Measurements from ENCODE around the gene MPRIP.
"Not testable (repeated sequence)": the region's sequence is repeated elsewhere in the genome, so short reads cannot be mapped to it uniquely, and the experiment has no call there.

The MPRIP gene

DNA sequence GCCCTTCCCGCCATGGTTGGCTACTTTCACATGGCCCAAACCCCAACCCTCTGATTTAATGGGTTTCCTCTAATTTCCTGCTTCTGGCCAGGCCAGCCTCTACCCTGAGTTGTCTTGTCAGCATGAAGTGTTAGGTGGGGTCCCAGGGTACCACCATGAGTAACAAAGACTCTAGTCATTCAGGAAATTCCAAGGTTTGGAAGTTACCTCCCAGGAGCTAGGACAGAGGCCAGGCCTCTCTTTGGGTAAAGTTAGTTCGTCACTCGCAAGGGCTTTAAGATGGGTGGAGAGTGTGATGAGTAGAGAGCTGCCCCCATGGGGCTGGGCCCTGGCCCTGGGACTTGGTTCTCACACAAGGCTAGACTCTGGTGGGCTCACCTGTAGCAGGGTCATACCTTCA lies 109.3 kb downstream of the MPRIP start:
- peak; percentile 43 to 68 (median 66) for DNase-seq

DNA sequence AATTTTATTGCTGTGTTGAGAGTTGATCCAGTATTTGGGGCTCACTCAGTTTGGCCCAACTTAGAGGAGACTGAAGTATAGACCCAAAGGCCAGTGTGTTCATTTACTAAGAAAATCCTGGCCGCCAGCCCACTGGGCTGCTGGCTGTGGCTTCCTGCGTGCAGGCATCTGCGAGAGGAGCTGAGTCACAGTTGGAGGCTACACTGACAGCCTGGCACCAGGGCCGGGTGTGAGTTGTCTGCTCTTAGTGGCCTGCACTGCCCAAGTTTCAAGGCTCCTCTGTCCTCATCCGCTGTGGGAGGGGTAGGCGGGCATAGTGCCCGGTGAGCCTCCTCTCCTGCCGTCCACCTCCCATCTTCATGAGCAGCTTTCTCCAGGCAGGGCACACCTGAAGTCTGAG lies 109.7 kb downstream of the MPRIP start:
- DNase-seq: peak; percentile 85 to 86 (median 86)

DNA sequence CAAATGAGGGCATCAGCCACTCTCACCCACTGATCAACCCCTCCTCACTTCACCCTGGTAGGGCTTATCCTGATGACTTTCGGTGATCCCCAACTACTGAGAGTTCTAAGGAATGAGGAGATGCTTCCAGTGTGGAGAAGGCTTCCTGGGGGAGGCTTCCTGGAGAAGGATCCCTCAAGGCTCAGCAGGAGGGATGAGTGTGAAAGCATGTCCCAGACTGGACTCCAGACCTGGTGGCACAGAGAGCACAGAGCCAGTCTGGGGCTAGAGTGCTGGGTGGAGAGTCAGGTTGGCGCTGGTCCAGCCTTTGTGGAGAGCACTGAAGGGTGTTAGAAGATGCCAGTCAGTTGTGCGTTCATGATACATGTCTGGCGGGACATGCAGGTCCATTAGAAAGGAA lies 110.1 kb downstream of the MPRIP start:
- no peak for DNase-seq

DNA sequence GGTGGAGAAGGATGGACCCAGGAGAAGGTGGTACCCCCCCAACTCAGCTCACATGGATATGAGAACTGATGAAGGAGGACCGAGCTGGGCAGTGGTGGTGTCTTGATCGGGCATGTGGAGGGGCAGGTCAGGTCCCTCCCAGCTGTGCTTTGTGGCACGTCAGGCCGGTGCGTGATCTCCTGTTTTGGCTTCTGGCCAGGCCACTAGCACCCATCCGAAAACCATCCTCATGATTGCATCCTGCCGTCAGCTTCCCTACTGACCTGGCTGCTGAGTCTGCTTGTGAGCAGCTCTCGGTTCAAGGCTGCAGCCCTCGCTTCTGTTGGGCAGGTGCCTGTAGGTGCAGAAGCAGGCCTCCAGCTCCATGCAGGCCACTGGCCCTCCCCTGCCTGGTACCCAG lies 110.8 kb downstream of the MPRIP start:
- no peak for DNase-seq

DNA sequence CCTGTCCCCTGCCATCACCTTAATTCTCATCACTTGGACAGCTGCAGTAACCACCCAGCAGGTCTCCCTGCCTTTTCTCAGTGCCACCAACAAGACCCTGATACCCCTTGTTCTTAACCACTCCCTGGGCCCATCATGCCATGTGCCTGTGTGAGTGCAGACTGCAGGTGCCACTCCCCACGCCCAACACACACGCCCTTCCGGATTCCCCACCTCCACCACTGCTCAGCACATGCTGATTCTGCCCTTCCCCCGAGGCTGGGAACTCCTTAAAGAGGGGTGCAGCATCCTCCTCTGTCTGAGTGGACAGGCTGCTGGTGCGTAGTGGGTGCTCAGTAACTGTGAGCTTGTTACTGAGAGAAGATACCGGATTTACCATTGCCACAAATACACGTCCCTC lies 111.5 kb downstream of the MPRIP start:
- DNase-seq: no peak

DNA sequence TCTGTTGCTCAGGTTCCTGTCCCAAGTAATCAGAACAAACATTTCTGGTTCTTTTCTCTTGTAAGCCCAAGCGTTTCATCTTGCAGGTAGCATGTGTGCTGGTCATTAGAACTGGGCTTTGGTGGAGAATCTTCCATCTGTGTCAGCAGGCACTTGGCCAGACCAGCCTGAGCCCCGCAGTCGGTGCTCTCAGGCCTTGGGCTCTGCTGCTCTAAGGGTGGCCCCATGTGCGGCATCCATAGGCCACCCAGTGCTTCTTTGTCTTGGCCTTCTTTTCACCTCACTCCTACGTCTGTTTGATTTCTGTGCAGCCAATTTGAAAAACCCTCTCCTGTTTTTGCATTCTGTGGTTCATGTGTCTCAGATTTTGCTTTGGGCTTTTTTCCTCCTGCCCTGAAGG lies 112.3 kb downstream of the MPRIP start:
- DNase-seq: no peak

DNA sequence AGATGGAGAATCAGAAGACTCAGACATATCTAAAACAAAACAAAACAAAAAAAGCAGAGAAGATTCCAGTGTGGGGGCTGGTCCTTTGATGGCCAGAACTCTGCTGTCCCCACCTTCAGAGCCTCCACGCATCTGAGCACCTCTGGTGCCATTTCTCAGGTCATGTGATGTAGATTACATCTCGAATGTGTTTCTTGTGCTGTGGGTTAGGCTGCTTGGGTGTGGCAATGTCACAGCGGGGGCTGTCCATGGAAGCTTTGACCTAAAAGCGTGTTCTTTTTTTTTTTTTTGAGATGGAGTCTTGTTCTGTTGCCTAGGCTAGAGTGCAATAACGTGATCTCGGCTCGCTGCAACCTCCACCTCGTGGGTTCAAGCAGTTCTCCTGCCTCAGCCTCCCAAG lies 112.7 kb downstream of the MPRIP start:
- DNase-seq: no peak

DNA sequence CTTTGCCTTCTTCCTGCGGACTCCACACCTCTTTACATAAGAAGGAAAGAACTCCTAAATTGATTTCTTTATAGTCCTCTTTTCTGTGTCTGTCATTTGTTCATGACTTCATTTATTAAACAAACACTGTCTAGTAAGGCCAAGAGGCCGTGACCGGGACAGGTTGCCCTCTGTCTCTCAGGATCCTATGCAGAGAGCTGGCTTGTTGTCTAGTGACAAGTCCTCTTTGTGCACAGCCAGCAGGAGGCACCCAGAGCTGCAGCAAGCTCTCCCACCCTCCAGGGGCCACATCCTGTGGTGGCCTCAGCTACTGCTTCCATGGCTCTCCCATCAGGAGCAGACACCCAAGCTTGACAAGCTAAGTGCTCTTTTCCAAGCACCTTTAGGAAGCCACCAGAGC lies 113.3 kb downstream of the MPRIP start:
- DNase-seq: no peak

DNA sequence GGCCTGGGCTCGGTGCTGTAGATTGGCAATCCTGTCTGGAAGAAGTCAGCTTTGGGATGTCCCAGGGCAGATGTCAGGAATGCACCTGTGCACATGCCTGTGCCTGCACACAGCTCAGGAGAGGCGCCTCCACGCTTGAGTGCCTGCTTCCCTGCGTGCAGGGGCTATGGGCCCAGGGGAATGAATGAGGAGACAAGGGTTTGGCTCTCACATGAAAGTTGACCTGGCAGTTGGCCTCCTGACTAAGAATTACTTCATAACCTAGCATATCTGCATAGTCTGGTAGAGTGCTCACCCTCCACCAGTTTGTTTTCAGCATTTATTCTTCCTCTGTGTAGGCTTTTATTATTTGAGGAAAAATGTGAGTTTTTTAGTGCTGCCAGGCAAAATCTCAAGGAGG lies 113.8 kb downstream of the MPRIP start:
- DNase-seq: no peak

DNA sequence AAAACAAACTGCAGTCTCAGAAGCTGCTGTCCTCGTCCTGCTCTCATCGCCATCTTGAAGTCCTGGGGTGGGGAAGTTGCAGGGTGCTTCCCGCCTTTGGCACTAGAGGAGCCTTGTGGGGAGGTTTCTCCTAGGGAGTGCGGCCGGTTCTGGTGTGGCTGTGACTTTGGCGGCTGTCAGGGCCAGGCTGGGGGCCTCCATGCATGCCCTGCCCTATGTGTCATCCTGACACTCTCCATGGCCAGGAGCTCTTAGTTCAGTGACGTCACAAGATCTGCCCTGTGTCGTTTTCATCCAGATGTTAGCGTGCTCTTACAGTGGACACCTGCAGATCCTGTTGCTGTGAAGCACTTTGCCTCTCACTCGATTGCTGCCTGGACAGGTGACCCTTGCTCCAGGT lies 114.3 kb downstream of the MPRIP start:
- DNase-seq: no peak

DNA sequence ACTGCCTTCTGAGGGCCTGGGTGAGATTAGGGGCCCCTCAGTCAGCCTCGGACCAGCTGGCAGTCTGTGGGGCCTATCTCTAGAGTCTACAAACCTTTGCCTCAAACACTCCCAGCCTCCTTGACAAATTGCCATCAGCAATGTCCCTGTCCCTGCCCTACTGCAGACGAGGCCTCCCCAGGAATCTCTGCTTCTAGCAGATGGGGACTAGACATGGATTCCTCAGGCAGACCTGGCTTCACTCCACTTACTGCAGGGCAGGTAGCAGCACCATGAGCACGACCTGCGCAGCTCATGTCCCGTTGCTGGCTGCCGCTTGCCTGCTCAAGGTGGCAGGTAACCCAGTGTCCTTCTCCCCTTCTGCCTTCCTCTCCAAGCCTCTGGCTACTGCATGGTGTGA lies 114.8 kb downstream of the MPRIP start:
- DNase-seq: no peak

DNA sequence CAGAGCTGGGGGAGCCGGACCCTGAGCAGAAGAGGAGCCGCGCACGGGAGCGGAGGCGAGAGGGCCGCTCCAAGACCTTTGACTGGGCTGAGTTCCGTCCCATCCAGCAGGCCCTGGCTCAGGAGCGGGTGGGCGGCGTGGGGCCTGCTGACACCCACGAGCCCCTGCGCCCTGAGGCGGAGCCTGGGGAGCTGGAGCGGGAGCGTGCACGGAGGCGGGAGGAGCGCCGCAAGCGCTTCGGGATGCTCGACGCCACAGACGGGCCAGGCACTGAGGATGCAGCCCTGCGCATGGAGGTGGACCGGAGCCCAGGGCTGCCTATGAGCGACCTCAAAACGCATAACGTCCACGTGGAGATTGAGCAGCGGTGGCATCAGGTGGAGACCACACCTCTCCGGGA lies 116.2 kb downstream of the MPRIP start:
- DNase-seq: not testable (repeated sequence)

DNA sequence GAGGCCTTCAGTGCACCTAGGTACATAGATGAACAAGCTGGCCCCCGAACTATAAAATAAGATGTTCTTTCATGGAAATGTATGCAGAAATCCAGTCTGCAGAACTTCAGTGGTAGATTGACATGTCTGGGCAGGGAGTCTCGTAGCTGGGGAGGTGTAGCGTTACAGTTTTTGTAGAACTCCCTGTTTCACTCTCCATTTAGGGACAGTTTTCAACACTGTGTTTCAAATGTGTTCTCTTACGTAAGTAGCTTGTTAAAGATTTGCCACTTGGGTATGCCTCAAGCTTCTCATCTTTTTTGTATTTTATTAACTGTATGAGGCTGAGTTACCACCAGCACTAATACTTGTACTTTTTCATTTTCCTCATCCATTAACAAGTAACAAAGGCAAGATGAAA lies 117.3 kb downstream of the MPRIP start:
- DNase-seq: no peak

DNA sequence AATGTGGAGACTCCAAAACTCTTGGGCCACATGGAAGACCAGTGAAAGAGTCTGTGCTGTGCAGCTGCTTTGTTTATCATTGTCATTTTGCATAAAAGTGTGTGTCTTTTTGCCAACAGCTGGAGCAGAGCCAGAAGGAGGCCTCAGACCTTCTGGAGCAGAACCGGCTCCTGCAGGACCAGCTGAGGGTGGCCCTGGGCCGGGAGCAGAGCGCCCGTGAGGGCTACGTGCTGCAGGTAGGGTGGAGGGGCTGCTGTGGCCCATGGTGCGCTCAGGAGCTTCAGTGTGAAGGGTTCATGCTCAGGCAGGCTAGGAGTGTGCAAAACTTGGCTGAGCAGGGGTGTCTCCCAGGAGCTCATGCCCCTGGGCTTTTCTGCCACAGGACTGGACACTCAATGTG lies 118.9 kb downstream of the MPRIP start:
- no peak for DNase-seq

DNA sequence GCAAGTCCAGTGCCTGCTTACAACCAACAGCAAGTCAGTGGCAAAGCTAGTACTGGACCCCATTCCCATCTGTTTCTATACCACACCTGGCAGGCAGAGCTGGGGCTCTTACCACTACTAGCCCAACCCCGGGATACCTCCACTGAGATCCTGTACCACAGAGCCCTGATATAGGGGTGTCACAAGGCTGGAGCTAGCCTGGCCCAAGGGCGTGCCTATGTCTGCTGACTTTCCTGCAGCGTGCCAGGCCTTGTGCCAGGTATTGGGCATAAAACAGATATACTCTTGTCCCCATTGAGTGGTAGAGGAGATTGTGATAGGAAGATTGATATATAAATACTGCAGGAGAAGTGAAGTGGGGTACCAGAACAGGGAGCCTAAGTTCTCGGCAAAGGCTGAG lies 119.5 kb downstream of the MPRIP start:
- DNase-seq: no peak

DNA sequence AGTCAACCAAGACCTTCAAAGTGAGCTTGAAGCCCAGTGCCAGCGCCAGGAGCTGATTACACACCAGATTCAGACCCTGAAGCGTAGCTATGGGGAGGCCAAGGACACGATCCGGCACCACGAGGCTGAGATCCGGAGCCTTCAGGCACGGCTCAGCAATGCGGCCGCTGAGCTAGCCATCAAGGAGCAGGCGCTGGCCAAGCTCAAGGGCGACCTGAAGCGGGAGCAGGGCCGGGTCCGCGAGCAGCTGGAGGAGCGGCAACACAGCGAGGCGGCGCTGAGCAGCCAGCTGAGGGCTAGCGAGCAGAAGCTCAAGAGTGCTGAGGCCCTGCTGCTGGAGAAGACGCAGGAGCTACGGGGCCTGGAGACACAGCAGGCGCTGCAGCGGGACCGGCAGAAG lies 121.9 kb downstream of the MPRIP start:
- no peak for DNase-seq

DNA sequence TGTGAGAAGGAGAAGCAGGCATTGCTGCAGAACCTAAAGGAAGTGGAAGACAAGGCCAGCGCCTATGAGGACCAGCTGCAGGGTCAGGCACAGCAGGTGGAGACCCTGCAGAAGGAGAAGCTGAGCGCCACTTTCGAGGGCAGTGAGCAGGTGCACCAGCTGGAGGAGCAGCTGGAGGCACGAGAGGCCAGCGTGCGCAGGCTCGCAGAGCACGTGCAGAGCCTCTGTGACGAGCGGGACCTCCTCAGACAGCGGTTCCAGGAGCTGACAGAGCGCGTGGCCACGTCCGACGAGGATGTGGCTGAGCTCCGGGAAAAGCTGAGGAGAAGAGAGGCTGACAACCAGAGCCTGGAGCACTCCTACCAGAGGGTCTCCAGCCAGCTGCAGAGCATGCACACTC lies 122.4 kb downstream of the MPRIP start:
- no peak for DNase-seq

DNA sequence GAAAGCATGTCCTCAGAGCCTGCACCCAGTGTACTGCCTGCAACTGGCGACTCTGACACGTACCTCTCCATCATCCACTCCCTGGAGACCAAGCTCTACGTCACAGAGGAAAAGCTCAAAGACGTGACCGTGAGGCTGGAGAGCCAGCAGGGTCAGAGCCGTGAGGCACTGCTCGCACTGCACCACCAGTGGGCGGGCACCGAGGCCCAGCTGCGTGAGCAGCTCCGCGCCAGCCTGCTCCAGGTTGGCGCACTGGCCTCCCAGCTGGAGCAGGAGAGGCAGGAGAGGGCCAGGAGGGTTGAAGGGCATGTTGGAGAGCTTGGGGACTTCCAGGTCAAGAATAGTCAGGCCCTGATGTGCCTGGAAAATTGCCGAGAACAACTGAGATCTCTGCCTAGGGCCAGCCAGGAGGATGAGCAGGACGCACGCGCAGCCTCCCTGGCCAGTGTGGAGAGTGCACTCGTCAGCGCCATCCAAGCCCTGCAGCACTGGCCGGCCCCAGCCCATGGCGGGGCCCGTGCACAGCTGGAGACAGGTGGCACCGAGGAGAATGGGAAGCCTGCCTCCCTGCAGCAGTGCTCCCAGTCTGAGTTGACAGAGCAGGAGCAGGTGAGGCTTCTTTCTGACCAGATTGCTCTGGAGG lies 123.5 kb downstream of the MPRIP start:
- no peak for DNase-seq

DNA sequence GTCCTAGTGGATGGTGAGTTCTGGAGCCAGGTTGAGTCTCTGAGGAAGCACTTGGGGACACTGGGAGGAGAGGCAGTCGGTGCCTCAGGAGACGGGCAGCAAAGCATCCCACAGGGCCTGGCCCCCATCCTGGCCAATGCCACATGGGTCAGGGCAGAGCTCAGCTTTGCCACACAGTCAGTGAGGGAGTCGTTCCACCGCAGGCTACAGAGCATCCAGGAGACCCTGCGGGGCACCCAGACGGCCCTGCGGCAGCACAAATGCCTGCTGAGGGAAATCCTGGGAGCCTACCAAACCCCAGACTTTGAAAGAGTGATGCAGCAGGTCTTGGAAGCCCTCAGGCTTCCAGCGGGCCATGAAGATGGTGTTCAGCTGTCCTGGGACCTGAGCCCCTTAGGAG lies 124.2 kb downstream of the MPRIP start:
- no peak for DNase-seq

DNA sequence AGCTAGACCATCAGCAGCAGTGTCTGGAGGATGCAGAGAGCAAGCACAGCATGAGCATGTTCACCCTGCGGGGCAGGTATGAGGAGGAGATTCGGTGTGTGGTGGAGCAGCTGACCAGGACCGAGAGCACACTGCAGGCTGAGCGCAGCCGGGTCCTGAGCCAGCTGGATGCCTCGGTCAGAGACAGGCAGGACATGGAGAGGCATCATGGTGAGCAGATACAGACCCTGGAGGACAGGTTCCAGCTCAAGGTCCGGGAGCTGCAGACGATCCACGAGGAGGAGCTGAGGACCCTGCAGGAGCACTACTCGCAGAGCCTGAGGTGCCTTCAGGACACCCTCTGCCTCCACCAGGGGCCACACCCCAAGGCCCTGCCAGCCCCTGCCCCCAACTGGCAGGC lies 125.1 kb downstream of the MPRIP start:
- DNase-seq: no peak

DNA sequence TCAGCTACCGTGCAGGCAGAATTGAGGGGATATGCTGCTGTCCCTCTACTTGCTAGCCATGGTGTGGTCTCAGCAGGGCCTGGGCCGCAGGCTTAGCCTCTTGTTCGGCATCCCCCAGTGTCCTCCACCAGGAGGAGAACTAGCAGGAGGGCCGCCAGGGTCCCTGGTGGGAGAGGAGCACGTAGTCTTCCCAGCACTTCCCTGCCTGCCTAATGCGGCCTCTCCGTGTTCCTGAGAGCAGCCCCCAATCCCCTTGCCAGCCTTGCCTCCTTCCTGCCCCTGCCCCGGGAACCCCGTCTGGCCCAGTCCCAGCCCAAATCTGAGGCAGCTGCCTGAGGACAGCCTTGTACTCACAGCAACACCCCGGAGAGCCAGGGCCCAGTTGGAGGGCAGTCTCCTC lies 125.7 kb downstream of the MPRIP start:
- DNase-seq: no peak

DNA sequence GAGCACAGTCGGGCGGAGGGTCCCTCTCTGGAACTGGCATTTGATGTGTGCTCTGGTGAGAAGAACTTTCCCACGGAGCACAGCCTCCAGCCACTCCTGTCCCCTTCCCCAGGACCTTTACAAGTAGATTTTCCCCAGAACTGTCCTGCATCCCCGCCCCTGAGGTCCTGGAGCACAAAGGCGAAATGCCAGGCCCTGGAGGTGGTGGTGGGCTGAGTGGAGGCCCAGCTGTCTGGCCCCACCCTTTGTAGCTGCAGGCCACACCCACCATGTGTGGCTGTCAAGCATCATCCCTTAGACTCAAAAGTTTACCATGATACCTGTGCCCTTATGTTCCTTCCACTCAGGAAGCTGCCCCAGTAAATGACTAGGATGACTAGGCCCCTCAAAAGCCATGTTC lies 126.1 kb downstream of the MPRIP start:
- DNase-seq: no peak

DNA sequence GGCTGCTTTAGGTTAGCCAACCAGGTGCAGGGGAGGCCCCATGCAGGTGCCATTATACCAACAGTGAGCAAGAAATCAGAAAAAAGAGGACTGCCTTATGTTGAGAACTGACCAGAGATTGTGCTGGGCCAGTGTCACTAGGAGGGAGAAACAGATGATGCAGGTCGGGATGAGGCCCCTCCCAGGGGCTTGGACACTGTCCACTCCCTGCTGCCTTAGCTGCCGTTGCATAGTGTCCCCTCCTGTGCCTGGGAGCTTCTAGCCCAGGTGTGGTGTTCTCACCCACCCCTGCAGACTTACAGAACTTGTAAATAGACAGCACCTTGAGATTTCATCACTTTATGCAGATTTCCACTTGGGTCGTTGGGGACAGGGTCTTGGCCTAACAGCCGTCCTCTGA lies 127.1 kb downstream of the MPRIP start:
- DNase-seq: no peak

DNA sequence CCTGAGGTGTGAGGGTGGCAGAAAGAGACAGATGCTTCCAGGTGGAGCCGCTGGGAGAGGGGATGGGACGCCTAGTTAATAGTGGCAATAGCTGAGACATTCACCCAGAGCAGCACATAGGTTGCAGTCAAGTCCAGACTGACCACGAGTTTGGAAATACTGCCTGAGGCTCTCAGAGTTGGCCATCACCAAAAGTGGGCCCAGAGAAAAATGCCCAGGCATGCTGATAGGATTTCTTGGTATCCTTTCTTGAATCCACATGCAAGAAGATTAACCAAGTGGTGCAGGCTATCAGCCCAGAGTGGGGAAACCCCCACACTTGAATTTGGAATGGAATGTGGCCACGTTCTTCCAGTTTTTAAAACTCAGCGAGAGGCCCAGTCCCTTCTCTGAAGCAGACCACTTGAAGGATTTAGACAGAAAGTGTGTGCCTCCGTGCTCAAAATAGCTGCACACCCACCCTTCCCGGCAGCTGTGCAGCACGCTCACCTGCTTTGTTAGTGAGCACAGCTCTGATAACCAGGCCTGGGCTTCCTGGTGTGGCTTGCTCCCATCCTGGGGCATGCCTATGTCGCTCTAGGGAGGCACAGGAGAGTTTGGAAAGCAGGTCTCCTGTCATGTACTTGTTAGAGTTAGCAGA lies 128.2 kb downstream of the MPRIP start:
- DNase-seq: no peak

DNA sequence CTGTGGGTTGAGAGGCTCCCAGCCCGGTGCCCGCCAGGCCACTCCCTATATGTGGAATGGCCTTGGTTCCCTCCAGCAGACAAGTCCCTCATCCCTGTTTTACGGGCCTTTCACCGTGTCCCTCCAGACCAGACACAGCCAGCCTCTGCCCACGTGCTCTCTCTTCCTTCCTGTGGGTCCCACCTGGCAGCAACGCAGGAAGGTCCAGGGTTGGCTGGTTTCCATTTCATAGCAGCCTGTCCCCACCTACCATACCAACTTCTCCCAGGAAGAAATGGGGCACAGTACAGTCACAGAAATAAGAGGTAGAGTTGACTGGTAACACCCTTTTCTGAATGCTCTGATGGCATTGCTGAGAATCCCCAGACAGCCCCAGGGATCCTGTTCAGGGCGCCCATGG lies 128.9 kb downstream of the MPRIP start:
- no peak for DNase-seq

Data from suppressor macrophage treated with lipopolysaccharide for 1 hour (primary cell).